Peyer's patch (tissue), 4 donors: ENCODE data around the gene KIT.

Experiments used
- POLR2A ChIP-seq, 2 donors: fragments of 450-650 bp; IDR thresholded peaks; one replicate each; pipeline ENCODE4 v1.5.1; 2017; ENCODE audit warnings: antibody characterized with exemption in 2 of 2, mild to moderate bottlenecking in 2 of 2, moderate library complexity in 2 of 2
- TF ChIP-seq, protein P1 (sequence below), 6 experiments: fragments of 450-650 bp in 4 of 6; fragments of 200-600 bp in 2 of 6; sonication (generic) in 1 of 6; IDR thresholded peaks; one replicate each; pipeline ENCODE4 v1.5.1; 2017 to 2019; ENCODE audit warnings: antibody characterized with exemption in 6 of 6, mild to moderate bottlenecking in 3 of 6, moderate library complexity in 1 of 6

DNA sequence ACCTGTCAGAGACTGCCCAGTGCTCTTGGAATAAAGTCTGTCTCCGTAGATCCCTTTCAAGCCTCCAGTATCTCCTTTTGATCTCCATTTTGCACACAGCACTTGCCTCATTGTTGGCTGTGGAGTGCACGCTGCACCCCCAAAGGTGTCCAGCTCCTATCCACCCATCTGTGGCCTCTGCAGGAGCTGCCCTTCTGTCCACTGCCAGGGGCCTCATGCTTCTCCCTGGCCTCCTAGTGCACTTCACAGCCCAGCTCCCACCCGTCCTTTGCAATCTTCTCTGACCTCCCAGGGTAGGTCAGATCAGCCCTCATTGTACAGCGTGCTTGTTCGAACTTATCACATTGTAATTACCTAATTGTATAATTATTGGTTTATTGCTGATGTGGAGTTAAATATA lies 18.9 kb downstream of the KIT start:
- TF ChIP-seq, protein P1, sequence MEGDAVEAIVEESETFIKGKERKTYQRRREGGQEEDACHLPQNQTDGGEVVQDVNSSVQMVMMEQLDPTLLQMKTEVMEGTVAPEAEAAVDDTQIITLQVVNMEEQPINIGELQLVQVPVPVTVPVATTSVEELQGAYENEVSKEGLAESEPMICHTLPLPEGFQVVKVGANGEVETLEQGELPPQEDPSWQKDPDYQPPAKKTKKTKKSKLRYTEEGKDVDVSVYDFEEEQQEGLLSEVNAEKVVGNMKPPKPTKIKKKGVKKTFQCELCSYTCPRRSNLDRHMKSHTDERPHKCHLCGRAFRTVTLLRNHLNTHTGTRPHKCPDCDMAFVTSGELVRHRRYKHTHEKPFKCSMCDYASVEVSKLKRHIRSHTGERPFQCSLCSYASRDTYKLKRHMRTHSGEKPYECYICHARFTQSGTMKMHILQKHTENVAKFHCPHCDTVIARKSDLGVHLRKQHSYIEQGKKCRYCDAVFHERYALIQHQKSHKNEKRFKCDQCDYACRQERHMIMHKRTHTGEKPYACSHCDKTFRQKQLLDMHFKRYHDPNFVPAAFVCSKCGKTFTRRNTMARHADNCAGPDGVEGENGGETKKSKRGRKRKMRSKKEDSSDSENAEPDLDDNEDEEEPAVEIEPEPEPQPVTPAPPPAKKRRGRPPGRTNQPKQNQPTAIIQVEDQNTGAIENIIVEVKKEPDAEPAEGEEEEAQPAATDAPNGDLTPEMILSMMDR (IDR thresholded peaks at IDR 0.05) = no peak
- no peak for TF ChIP-seq POLR2A (IDR thresholded peaks at IDR 0.05)
